ENCODE measurements around the gene LAPTM5. TPM values are rescaled to one million over a fixed set of nuclear protein-coding genes. Genes with fewer than 3 reads are reported as not detected.

LAPTM5 gene
- total and polyA plus RNA-seq, 10 of the 15 experiments (the other 5 are each of a cell fraction or from before 2014, with no cell fraction given) = 24.1 to 1,034 (median 687) TPM

DNA sequence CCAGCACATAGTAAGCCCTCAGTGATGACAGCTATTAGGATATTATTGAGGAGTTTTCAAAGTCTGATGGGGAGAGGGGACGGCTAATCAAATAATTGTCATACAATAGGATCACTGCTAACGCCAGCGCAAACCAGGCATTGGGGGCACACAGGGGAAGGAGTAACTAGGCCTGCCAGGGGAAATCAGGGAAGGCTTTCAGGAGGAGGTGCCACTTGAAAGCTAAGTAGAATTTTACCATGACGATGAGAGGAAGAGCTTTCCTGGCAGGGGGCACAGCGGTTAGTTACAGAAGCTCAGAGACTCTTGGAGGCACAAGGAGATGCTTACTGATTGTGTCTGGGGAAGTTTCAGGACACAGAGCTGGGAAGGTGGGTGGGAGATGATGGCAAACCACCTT lies 47.2 kb upstream of the LAPTM5 start:
- peaks cover 15 to 18% of the 10 kb centered on the region in 2 experiments for H3K27me3 ChIP-seq (replicated peaks in 1 of 2; ENCODE audit: control insufficient read depth in 2 of 2, insufficient read depth in 2 of 2, low read length in 1 of 2)
- no peak for FAIRE-seq

More for the DNA sequence above, 47.2 kb upstream of the LAPTM5 start:
- Histone ChIP-seq H3K9me3 (replicated peaks; ENCODE audit: control insufficient read depth, insufficient read depth, low read length) (no peaks in the 10 kb centered on the region), H3K36me3 (ENCODE audit: control insufficient read depth in 2 of 2, insufficient read depth in 2 of 2, low read length in 1 of 2) (no peaks in the 10 kb centered on the region), H3K27ac (ENCODE audit: control insufficient read depth, insufficient read depth) (no peak overlapping the region), H3K4me1 (ENCODE audit: control insufficient read depth, insufficient read depth, low read length) (no peaks in the 10 kb centered on the region), H3K9ac (ENCODE audit: control insufficient read depth, insufficient read depth, low read length) (no peak overlapping the region), H2AFZ (ENCODE audit: control insufficient read depth, low read depth, low read length) (no peak overlapping the region), H3K4me2 (ENCODE audit: control insufficient read depth, insufficient read depth) (no peak overlapping the region), H3K4me3 (no peak overlapping the region), H3K79me2 (ENCODE audit: control insufficient read depth, insufficient read depth, low read length) (no peaks in the 10 kb centered on the region), H4K20me1 (ENCODE audit: control insufficient read depth, insufficient read depth) (0 out of 2 replicates have a peak, but pooled peaks cover 3% of the 10 kb centered on the region)
- ATAC-seq (no peak), DNase-seq (ENCODE audit: low read depth, low spot score) (no peak)
- ChIA-PET RAD21 (ENCODE audit: unreplicated experiment) (interaction anchor here (1.0 to 9.1 kb wide), 4 partner anchors 85 to 124 kb away, joined by 3 to 154 read pairs (median 20); no protein-coding TSS in a partner anchor), CTCF (interaction anchor here (3.0 to 12.3 kb wide), 6 partner anchors 22 to 124 kb away, joined by 11 to 303 read pairs (median 68); no protein-coding TSS in a partner anchor), SMC1A (ENCODE audit: uncharacterized antibody, unreplicated experiment) (interaction anchor here (1.1 to 9.8 kb wide), 5 partner anchors 75 to 126 kb away, joined by 4 to 160 read pairs (median 6); no protein-coding TSS in a partner anchor), POLR2A (no interaction called here)
- WGBS (ENCODE audit: insufficient coverage, insufficient replicate concordance, low lambda C conversion rate, missing lambda C conversion rate) = 30% methylated on average over 5 of the region's 5 CpGs
- TF ChIP-seq SRF (IDR thresholded peaks at IDR 0.05; ENCODE audit: low read depth in 2 of 2, low read length in 2 of 2) (no peak), TCF12 (IDR thresholded peaks at IDR 0.05; ENCODE audit: low read depth, low read length) (no peak), RAD51 (IDR thresholded peaks at IDR 0.05) (no peak)
- TF ChIP-seq, protein P1, sequence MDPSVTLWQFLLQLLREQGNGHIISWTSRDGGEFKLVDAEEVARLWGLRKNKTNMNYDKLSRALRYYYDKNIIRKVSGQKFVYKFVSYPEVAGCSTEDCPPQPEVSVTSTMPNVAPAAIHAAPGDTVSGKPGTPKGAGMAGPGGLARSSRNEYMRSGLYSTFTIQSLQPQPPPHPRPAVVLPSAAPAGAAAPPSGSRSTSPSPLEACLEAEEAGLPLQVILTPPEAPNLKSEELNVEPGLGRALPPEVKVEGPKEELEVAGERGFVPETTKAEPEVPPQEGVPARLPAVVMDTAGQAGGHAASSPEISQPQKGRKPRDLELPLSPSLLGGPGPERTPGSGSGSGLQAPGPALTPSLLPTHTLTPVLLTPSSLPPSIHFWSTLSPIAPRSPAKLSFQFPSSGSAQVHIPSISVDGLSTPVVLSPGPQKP (IDR thresholded peaks at IDR 0.05; ENCODE audit: low read depth, low read length) = no peak
- TF ChIP-seq, protein P2, sequence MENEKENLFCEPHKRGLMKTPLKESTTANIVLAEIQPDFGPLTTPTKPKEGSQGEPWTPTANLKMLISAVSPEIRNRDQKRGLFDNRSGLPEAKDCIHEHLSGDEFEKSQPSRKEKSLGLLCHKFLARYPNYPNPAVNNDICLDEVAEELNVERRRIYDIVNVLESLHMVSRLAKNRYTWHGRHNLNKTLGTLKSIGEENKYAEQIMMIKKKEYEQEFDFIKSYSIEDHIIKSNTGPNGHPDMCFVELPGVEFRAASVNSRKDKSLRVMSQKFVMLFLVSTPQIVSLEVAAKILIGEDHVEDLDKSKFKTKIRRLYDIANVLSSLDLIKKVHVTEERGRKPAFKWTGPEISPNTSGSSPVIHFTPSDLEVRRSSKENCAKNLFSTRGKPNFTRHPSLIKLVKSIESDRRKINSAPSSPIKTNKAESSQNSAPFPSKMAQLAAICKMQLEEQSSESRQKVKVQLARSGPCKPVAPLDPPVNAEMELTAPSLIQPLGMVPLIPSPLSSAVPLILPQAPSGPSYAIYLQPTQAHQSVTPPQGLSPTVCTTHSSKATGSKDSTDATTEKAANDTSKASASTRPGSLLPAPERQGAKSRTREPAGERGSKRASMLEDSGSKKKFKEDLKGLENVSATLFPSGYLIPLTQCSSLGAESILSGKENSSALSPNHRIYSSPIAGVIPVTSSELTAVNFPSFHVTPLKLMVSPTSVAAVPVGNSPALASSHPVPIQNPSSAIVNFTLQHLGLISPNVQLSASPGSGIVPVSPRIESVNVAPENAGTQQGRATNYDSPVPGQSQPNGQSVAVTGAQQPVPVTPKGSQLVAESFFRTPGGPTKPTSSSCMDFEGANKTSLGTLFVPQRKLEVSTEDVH (IDR thresholded peaks at IDR 0.05; ENCODE audit: low read depth, partially characterized antibody) = no peak
- TF ChIP-seq, protein P3, sequence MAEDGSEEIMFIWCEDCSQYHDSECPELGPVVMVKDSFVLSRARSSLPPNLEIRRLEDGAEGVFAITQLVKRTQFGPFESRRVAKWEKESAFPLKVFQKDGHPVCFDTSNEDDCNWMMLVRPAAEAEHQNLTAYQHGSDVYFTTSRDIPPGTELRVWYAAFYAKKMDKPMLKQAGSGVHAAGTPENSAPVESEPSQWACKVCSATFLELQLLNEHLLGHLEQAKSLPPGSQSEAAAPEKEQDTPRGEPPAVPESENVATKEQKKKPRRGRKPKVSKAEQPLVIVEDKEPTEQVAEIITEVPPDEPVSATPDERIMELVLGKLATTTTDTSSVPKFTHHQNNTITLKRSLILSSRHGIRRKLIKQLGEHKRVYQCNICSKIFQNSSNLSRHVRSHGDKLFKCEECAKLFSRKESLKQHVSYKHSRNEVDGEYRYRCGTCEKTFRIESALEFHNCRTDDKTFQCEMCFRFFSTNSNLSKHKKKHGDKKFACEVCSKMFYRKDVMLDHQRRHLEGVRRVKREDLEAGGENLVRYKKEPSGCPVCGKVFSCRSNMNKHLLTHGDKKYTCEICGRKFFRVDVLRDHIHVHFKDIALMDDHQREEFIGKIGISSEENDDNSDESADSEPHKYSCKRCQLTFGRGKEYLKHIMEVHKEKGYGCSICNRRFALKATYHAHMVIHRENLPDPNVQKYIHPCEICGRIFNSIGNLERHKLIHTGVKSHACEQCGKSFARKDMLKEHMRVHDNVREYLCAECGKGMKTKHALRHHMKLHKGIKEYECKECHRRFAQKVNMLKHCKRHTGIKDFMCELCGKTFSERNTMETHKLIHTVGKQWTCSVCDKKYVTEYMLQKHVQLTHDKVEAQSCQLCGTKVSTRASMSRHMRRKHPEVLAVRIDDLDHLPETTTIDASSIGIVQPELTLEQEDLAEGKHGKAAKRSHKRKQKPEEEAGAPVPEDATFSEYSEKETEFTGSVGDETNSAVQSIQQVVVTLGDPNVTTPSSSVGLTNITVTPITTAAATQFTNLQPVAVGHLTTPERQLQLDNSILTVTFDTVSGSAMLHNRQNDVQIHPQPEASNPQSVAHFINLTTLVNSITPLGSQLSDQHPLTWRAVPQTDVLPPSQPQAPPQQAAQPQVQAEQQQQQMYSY (CRISPR knock-in tag; IDR thresholded peaks at IDR 0.05) = no peak
- in situ Hi-C loops (cut with MboI) = loop anchor here (5.0 kb wide), 1 partner anchor 107 kb away; no protein-coding TSS in a partner anchor
- BruUV-seq (replicated peaks) = no TSS peak
- intact Hi-C loops (cut with micrococcal nuclease; ENCODE audit: unreplicated experiment) = loop anchor here (5.0 kb wide), 1 partner anchor 122 kb away; no protein-coding TSS in a partner anchor

Data from GM12878 (cell line).